Stimulated activated CD8-positive, alpha-beta memory T cell treated with anti-CD3 and anti-CD28 coated beads, Interleukin-7, amount 100 ng/mL, for 1 hour (primary cell): ENCODE data around the gene RNF115.
"Not testable (repeated sequence)": the region's sequence is repeated elsewhere in the genome, so short reads cannot be mapped to it uniquely, and the experiment has no call there.

Source experiments
- DNase-seq, 2 donors: peaks; one replicate each; pipeline ENCODE4 v3.0.0-alpha.2; 2020; ENCODE audit warnings: low read depth in 2 of 2

The RNF115 gene

GRCh38 chr1:145777357-145778145, 46.3 kb downstream of the RNF115 start:
- DNase-seq: no peak

- no peak for DNase-seq
Measured at GRCh38 chr1:145773423-145773822, 50.5 kb downstream of the RNF115 start.

GRCh38 chr1:145771056-145771455, 52.8 kb downstream of the RNF115 start:
- no peak for DNase-seq

GRCh38 chr1:145768004-145768403, 55.9 kb downstream of the RNF115 start:
- DNase-seq: not testable (repeated sequence)

- not testable (repeated sequence) for DNase-seq
Measured at GRCh38 chr1:145766926-145767325, 57.0 kb downstream of the RNF115 start.

GRCh38 chr1:145765585-145766360, 58.1 kb downstream of the RNF115 start:
- not testable (repeated sequence) for DNase-seq

GRCh38 chr1:145765127-145765526, 58.8 kb downstream of the RNF115 start:
- not testable (repeated sequence) for DNase-seq

GRCh38 chr1:145764231-145764940, 59.5 kb downstream of the RNF115 start:
- not testable (repeated sequence) for DNase-seq

GRCh38 chr1:145762001-145762400, 61.9 kb downstream of the RNF115 start:
- not testable (repeated sequence) for DNase-seq

- DNase-seq: not testable (repeated sequence)
Measured at GRCh38 chr1:145761498-145761897, 62.4 kb downstream of the RNF115 start.

- not testable (repeated sequence) for DNase-seq
Measured at GRCh38 chr1:145760395-145760949, 63.4 kb downstream of the RNF115 start.

- no peak for DNase-seq
Measured at GRCh38 chr1:145759721-145760120, 64.2 kb downstream of the RNF115 start.

GRCh38 chr1:145758575-145758974, 65.3 kb downstream of the RNF115 start:
- DNase-seq: no peak

- DNase-seq: no peak
Measured at GRCh38 chr1:145758116-145758515, 65.8 kb downstream of the RNF115 start.

GRCh38 chr1:145757420-145757819, 66.5 kb downstream of the RNF115 start:
- DNase-seq: no peak

- DNase-seq: no peak
Measured at GRCh38 chr1:145751491-145752037, 72.3 kb downstream of the RNF115 start.

GRCh38 chr1:145750426-145750825, 73.5 kb downstream of the RNF115 start:
- no peak for DNase-seq

GRCh38 chr1:145747398-145748247, 76.3 kb downstream of the RNF115 start:
- DNase-seq: no peak

GRCh38 chr1:145740269-145740668, 83.6 kb downstream of the RNF115 start:
- DNase-seq: no peak

GRCh38 chr1:145736191-145736590, 87.7 kb downstream of the RNF115 start:
- DNase-seq: no peak

GRCh38 chr1:145730900-145731299, 93.0 kb downstream of the RNF115 start:
- no peak for DNase-seq
